Measurements from ENCODE around the gene TBL1Y. TPM values are rescaled to one million over a fixed set of nuclear protein-coding genes. Genes with fewer than 3 reads are reported as not detected.

The TBL1Y gene
- total and polyA plus RNA-seq, 2 of the 13 experiments (the other 11 are each of a cell fraction or from before 2014, with no cell fraction given) = 0.37 to 1.4 TPM

GRCh38 chrY:6992041-6992440, 81.5 kb downstream of the TBL1Y start:
- in situ Hi-C loops (cut with HindIII; ENCODE audit: extremely low pct_ligation_motif_present, low pct_unique_long_range_greater_than_20kb) (no loop called here), intact Hi-C loops (cut with micrococcal nuclease; ENCODE audit: unreplicated experiment) (no loop called here)
- ChIA-PET POLR2A (no interaction called here), CTCF (ENCODE audit: low intra/inter-chr PET ratio, low total read pairs) (no interaction called here)
- H3K9me3 ChIP-seq (ENCODE audit: low read length) = no peaks in the 10 kb centered on the region
- no TSS peak for BruUV-seq (replicated peaks)
- H4K20me1 ChIP-seq (ENCODE audit: insufficient read depth, low read length) = no peaks in the 10 kb centered on the region
- H3K4me1 ChIP-seq (ENCODE audit: insufficient read depth, low read length) = peaks cover 20% of the 10 kb centered on the region
- no peak overlapping the region for H2AFZ ChIP-seq (ENCODE audit: low read length)
- DNase-seq (ENCODE audit: low spot score) (no peak), FAIRE-seq (no peak), ATAC-seq (no peak)
- H3K36me3 ChIP-seq (replicated peaks in 1 of 2; ENCODE audit: control insufficient read depth in 1 of 2, insufficient read depth in 2 of 2, low read length in 2 of 2) = no peaks in the 10 kb centered on the region
- no peak overlapping the region for H3K4me3 ChIP-seq (replicated peaks in 1 of 3; ENCODE audit: insufficient read depth in 1 of 3, low read depth in 2 of 3, low read length in 3 of 3)
- no peaks in the 10 kb centered on the region for H3K27me3 ChIP-seq (ENCODE audit: control insufficient read depth in 1 of 2, insufficient read depth in 2 of 2, low read length in 2 of 2)
- no peak overlapping the region for H3K27ac ChIP-seq (ENCODE audit: extremely low read length, insufficient read depth, low read length)
- H3K9ac ChIP-seq (ENCODE audit: insufficient read depth, low read depth, low read length) = no peak overlapping the region
- H3K4me2 ChIP-seq (ENCODE audit: low read depth, low read length) = no peak overlapping the region
- TF ChIP-seq NFKBIZ (CRISPR knock-in tag; IDR thresholded peaks at IDR 0.05) (no peak), RBM39 (IDR thresholded peaks at IDR 0.05; ENCODE audit: low read depth, low read length, poor library complexity, severe bottlenecking) (no peak), ZNF3 (CRISPR knock-in tag; IDR thresholded peaks at IDR 0.05) (no peak), TCF7L2 (IDR thresholded peaks at IDR 0.05; ENCODE audit: low read depth, low read length) (no peak), ZNF563 (CRISPR knock-in tag; IDR thresholded peaks at IDR 0.05) (no peak), ZC3H4 (CRISPR knock-in tag; IDR thresholded peaks at IDR 0.05; ENCODE audit: borderline replicate concordance) (no peak), ZNF232 (CRISPR knock-in tag; IDR thresholded peaks at IDR 0.05; ENCODE audit: borderline replicate concordance) (no peak)
- TF ChIP-seq, protein P1, sequence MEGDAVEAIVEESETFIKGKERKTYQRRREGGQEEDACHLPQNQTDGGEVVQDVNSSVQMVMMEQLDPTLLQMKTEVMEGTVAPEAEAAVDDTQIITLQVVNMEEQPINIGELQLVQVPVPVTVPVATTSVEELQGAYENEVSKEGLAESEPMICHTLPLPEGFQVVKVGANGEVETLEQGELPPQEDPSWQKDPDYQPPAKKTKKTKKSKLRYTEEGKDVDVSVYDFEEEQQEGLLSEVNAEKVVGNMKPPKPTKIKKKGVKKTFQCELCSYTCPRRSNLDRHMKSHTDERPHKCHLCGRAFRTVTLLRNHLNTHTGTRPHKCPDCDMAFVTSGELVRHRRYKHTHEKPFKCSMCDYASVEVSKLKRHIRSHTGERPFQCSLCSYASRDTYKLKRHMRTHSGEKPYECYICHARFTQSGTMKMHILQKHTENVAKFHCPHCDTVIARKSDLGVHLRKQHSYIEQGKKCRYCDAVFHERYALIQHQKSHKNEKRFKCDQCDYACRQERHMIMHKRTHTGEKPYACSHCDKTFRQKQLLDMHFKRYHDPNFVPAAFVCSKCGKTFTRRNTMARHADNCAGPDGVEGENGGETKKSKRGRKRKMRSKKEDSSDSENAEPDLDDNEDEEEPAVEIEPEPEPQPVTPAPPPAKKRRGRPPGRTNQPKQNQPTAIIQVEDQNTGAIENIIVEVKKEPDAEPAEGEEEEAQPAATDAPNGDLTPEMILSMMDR (CRISPR knock-in tag; IDR thresholded peaks at IDR 0.05) = no peak
- TF ChIP-seq, protein P2, sequence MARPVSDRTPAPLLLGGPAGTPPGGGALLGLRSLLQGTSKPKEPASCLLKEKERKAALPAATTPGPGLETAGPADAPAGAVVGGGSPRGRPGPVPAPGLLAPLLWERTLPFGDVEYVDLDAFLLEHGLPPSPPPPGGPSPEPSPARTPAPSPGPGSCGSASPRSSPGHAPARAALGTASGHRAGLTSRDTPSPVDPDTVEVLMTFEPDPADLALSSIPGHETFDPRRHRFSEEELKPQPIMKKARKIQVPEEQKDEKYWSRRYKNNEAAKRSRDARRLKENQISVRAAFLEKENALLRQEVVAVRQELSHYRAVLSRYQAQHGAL (CRISPR knock-in tag; IDR thresholded peaks at IDR 0.05; ENCODE audit: not compliant biosample characterization) = no peak
- 80% methylated on average over 1 of the region's 3 CpGs for WGBS (ENCODE audit: low lambda C conversion rate)
- H3K79me2 ChIP-seq (ENCODE audit: insufficient read depth, low read length) = no peaks in the 10 kb centered on the region

Measured in HepG2 (cell line).